Fibroblast of lung (primary cell): ENCODE results near the gene GPR4. TPM values are rescaled to one million over a fixed set of nuclear protein-coding genes. Genes with fewer than 3 reads are reported as not detected.

ENCODE experiments used
- DNase-seq, 2 donors: peaks; one replicate each; pipeline versions ENCODE4 v3.0.0 to v3.0.0-alpha.2; 2010; ENCODE audit warnings: low read depth in 2 of 2
- H2AFZ ChIP-seq: 2 replicates; pipeline ENCODE4 v1.5.1; 2012; ENCODE audit warnings: low read length, control low read depth, inconsistent platforms
- H3K27ac ChIP-seq: 2 replicates; pipeline ENCODE4 v1.5.1; 2011; ENCODE audit warnings: low read length, control low read depth; ENCODE audit not compliant: insufficient read depth
- H3K27me3 ChIP-seq: 2 replicates; pipeline ENCODE4 v1.5.1; 2011; ENCODE audit warnings: mild to moderate bottlenecking, low read length; ENCODE audit not compliant: control insufficient read depth, insufficient read depth
- H3K36me3 ChIP-seq: 2 replicates; pipeline ENCODE4 v1.5.1; 2011; ENCODE audit warnings: low read length; ENCODE audit not compliant: control insufficient read depth, insufficient read depth
- H3K4me1 ChIP-seq: 2 replicates; pipeline ENCODE4 v1.5.1; 2011; ENCODE audit warnings: low read length; ENCODE audit not compliant: control insufficient read depth, insufficient read depth; ENCODE audit errors: extremely low read depth
- H3K4me2 ChIP-seq: 2 replicates; pipeline ENCODE4 v1.5.1; 2011; ENCODE audit warnings: low read length, control low read depth; ENCODE audit not compliant: insufficient read depth; ENCODE audit errors: extremely low read depth
- H3K4me3 ChIP-seq, 4 experiments: fragments of 200-600 bp in 1 of 4; sonication (generic) in 1 of 4; replicated peaks in 1 of 4; 2 replicates each; pipeline ENCODE4 v1.5.1; 2011 to 2016; ENCODE audit warnings: low read length in 4 of 4, low read depth in 3 of 4, mild to moderate bottlenecking in 3 of 4, control low read depth in 2 of 4, inconsistent platforms in 1 of 4, mixed read lengths in 1 of 4; ENCODE audit not compliant: insufficient read depth in 1 of 4; ENCODE audit errors: control extremely low read depth in 1 of 4
- H3K79me2 ChIP-seq: 2 replicates; pipeline ENCODE4 v1.5.1; 2012; ENCODE audit warnings: mild to moderate bottlenecking, low read length, inconsistent platforms; ENCODE audit not compliant: control insufficient read depth, insufficient read depth
- H3K9ac ChIP-seq: 2 replicates; pipeline ENCODE4 v1.5.1; 2011; ENCODE audit warnings: mild to moderate bottlenecking, low read length, control low read depth; ENCODE audit not compliant: insufficient read depth
- H3K9me3 ChIP-seq: 2 replicates; pipeline ENCODE4 v1.5.1; 2012; ENCODE audit warnings: low read depth, low read length; ENCODE audit not compliant: control insufficient read depth, insufficient read depth
- H4K20me1 ChIP-seq: 2 replicates; pipeline ENCODE4 v1.5.1; 2011; ENCODE audit warnings: low read length; ENCODE audit not compliant: control insufficient read depth, insufficient read depth; ENCODE audit errors: extremely low read depth
- EZH2 ChIP-seq: IDR thresholded peaks from 2 replicates; pipeline ENCODE4 v1.5.1; 2012; ENCODE audit warnings: low read length, control low read depth, mild to moderate bottlenecking; ENCODE audit errors: missing control alignments
- polyA plus RNA-seq, 2 donors: library from polyadenylated mRNA; depleted of rRNA in 1 of 2; stranded (reverse) in 1 of 2; unstranded in 1 of 2; fragments of >200 nt; gene quantifications; 2 replicates each; pipeline ENCODE4 v1.2.1, GENCODE V29; 2011 to 2012; ENCODE audit warnings: missing spikeins in 1 of 2
- total RNA-seq: library from RNA; depleted of rRNA; stranded (reverse); fragments of >200 nt; gene quantifications from 2 replicates; pipeline ENCODE4 v1.2.1, GENCODE V29; 2014
- TF ChIP-seq, protein P1 (sequence below), 2 donors: IDR thresholded peaks in 1 of 2; conservative IDR thresholded peaks in 1 of 2; 1 replicate in 1 of 2; 2 replicates in 1 of 2; pipeline ENCODE4 v1.5.1; 2011 to 2012; ENCODE audit warnings: low read length in 2 of 2, control low read depth in 1 of 2, inconsistent platforms in 1 of 2, low read depth in 1 of 2, mild to moderate bottlenecking in 1 of 2

The GPR4 gene
- total and polyA plus RNA-seq, 2 donors (not counting 1 experiment from before 2014, with no cell fraction given) = 0.58 TPM; not detected in 1

DNA sequence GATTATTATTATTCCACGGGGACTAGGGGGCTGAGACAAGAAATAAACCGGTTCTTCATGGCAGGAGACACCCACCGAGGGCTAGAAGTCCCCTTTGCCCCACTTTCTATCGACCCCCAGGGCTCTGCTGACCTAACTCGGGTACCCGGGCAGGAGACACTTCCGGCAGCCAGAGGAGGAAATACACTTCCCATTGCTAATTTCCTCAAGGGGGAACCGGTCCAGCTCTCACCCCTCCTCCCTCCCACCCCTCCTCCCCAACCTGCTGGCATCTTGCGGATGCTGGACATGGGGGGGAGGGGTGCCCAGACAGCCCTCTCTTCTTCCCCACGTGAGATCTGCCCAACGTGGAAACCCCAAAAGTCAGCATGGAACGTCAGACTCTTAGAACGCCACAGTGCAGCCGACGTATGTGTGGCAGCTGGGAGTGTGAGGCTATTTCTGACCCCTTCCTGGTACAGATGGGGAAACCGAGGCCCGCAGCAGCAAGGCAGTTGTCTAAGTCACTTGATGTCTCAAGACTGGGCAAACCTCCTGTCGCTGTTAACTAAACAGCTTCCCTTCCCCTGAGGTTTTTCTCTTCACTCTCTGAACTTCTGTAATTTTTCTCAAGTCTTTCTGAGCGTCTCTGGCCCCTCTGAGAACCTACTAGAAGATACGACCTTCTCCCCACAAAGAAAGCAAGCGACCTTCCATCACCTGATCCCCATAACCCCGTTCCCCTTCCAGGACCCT lies 3.6 kb downstream of the GPR4 start:
- TF ChIP-seq EZH2 = peak; percentile 74
- TF ChIP-seq, protein P1, sequence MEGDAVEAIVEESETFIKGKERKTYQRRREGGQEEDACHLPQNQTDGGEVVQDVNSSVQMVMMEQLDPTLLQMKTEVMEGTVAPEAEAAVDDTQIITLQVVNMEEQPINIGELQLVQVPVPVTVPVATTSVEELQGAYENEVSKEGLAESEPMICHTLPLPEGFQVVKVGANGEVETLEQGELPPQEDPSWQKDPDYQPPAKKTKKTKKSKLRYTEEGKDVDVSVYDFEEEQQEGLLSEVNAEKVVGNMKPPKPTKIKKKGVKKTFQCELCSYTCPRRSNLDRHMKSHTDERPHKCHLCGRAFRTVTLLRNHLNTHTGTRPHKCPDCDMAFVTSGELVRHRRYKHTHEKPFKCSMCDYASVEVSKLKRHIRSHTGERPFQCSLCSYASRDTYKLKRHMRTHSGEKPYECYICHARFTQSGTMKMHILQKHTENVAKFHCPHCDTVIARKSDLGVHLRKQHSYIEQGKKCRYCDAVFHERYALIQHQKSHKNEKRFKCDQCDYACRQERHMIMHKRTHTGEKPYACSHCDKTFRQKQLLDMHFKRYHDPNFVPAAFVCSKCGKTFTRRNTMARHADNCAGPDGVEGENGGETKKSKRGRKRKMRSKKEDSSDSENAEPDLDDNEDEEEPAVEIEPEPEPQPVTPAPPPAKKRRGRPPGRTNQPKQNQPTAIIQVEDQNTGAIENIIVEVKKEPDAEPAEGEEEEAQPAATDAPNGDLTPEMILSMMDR (conservative IDR thresholded peaks at IDR 0.05 in 1 of 2, IDR thresholded peaks at IDR 0.05 in 1 of 2; ENCODE audit: low read depth in 1 of 2, low read length in 2 of 2) = no peak
- Histone ChIP-seq H3K9ac (no peak overlapping the region), H4K20me1 (no peaks in the 10 kb centered on the region), H3K4me2 (peak overlapping the region; percentile 51), H3K9me3 (no peaks in the 10 kb centered on the region), H3K27ac (no peak overlapping the region), H3K36me3 (no peaks in the 10 kb centered on the region), H3K4me1 (peaks cover 2% of the 10 kb centered on the region), H2AFZ (peak overlapping the region; percentile 70), H3K27me3 (peaks cover 43% of the 10 kb centered on the region), H3K4me3 (peak overlapping the region in 2 of 4 experiments; percentile 32 to 42), H3K79me2 (no peaks in the 10 kb centered on the region)
- no peak for DNase-seq

DNA sequence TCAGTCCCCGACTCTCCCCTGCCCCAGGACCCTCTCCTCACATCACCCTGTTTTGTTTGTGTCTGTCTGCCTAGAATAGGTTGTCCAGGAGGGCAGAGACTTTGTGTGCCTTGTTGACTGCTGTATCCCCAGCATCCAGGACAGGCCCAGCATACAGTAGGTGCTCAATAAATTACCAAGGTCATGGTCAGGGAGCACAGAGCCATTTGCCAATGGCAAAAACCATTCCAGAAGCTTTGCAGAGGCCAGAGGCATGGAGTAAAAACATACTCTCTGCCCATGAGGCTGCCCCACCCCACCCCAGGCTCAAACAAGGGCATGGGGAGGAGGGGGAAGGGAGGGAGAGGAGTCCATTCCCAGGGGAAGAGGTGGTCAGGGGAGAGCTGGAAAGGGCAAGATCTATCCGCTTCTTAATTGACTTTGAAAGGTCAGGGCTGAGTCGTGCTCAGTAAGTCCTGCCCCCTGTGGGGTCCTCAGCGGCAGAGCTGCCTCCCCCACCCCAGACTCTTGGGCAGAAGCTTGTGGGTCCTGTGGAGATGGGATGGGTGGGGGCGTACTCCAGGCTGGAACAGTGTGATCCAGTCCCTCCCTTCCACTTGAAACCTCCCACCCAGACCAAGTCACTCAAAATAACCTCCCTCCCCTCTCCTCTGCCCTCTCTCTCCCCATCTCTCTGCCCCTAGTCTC lies 4.4 kb downstream of the GPR4 start:
- no peaks in the 10 kb centered on the region for H3K9me3 ChIP-seq
- H3K9ac ChIP-seq = no peak overlapping the region
- peak overlapping the region; percentile 51 for H3K4me2 ChIP-seq
- peaks cover 41% of the 10 kb centered on the region for H3K27me3 ChIP-seq
- no peaks in the 10 kb centered on the region for H3K79me2 ChIP-seq
- no peaks in the 10 kb centered on the region for H4K20me1 ChIP-seq
- H2AFZ ChIP-seq = peak overlapping the region; percentile 70
- peaks cover 2% of the 10 kb centered on the region for H3K4me1 ChIP-seq
- H3K4me3 ChIP-seq = peak overlapping the region in 2 of 4 experiments; percentile 32 to 42
- no peaks in the 10 kb centered on the region for H3K36me3 ChIP-seq
- TF ChIP-seq, protein P1 (conservative IDR thresholded peaks at IDR 0.05 in 1 of 2, IDR thresholded peaks at IDR 0.05 in 1 of 2; ENCODE audit: low read depth in 1 of 2, low read length in 2 of 2) = no peak
- no peak for TF ChIP-seq EZH2
- no peak for DNase-seq
- no peak overlapping the region for H3K27ac ChIP-seq

DNA sequence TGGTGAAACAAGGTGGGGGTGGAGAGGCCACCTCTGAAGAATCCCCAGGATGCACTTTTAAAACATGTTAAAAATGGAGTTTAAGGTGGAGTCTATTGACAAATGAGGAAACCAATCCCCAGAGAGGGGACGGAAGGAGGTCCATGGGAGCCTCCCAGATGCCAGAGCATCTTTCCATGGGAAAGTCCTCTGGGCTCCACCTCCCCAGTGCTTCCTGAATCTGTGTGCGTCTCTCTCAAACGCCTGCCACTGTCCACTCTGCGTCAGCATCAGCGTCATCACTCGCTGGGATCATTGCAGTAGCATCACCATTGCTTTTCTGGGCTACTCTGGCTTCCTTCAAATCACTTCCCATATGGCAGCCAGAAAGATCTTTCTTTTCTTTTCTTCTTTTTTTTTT lies 6.2 kb downstream of the GPR4 start:
- H3K4me1 ChIP-seq = peaks cover 2% of the 10 kb centered on the region
- H3K4me3 ChIP-seq = no peak overlapping the region
- peaks cover 24% of the 10 kb centered on the region for H3K27me3 ChIP-seq
- no peaks in the 10 kb centered on the region for H4K20me1 ChIP-seq
- TF ChIP-seq, protein P1 (conservative IDR thresholded peaks at IDR 0.05 in 1 of 2, IDR thresholded peaks at IDR 0.05 in 1 of 2; ENCODE audit: low read depth in 1 of 2, low read length in 2 of 2) = no peak
- TF ChIP-seq EZH2 = no peak
- no peak overlapping the region for H3K4me2 ChIP-seq
- no peaks in the 10 kb centered on the region for H3K9me3 ChIP-seq
- no peaks in the 10 kb centered on the region for H3K79me2 ChIP-seq
- no peak overlapping the region for H2AFZ ChIP-seq
- H3K36me3 ChIP-seq = no peaks in the 10 kb centered on the region
- no peak overlapping the region for H3K9ac ChIP-seq
- peak in 1 of 2 donors; percentile 16 for DNase-seq
- H3K27ac ChIP-seq = no peak overlapping the region
